Skeletal muscle tissue (tissue), 4 donors: ENCODE measurements around the gene PTDSS2. TPM values are rescaled to one million over a fixed set of nuclear protein-coding genes. Genes with fewer than 3 reads are reported as not detected.

Source experiments
- H3K27ac ChIP-seq: one replicate; pipeline ENCODE4 v1.7.0; 2013; ENCODE audit warnings: mild to moderate bottlenecking, low read depth, low read length, inconsistent platforms
- H3K27me3 ChIP-seq, 3 donors: one replicate each; pipeline ENCODE4 v1.7.0; 2013; ENCODE audit warnings: low read length in 3 of 3; ENCODE audit not compliant: control insufficient read depth in 3 of 3, insufficient read depth in 3 of 3
- H3K36me3 ChIP-seq, 3 donors: one replicate each; pipeline ENCODE4 v1.7.0; 2013; ENCODE audit warnings: low read length in 3 of 3; ENCODE audit not compliant: control insufficient read depth in 3 of 3, insufficient read depth in 3 of 3
- H3K4me1 ChIP-seq, 3 donors: one replicate each; pipeline ENCODE4 v1.7.0; 2013; ENCODE audit warnings: low read length in 3 of 3, mild to moderate bottlenecking in 3 of 3; ENCODE audit not compliant: control insufficient read depth in 3 of 3, insufficient read depth in 3 of 3
- H3K4me3 ChIP-seq, 3 donors: one replicate each; pipeline ENCODE4 v1.7.0; 2013; ENCODE audit warnings: low read length in 3 of 3
- H3K9ac ChIP-seq, 3 donors: one replicate each; pipeline ENCODE4 v1.7.0; 2013; ENCODE audit warnings: low read length in 3 of 3, mild to moderate bottlenecking in 3 of 3, moderate library complexity in 2 of 3, low read depth in 1 of 3
- H3K9me3 ChIP-seq, 3 donors: one replicate each; pipeline ENCODE4 v1.7.0; 2013; ENCODE audit warnings: low read length in 3 of 3; ENCODE audit not compliant: control insufficient read depth in 3 of 3
- total RNA-seq: library from RNA; depleted of rRNA; stranded (reverse); fragments of >200 nt; gene quantifications from one replicate; pipeline ENCODE4 v1.2.3, GENCODE V29; 2014
- donor health status: Osteomylitis.

PTDSS2 gene
- total RNA-seq, 1 donor from 2014 or later, result 21.4 TPM

DNA sequence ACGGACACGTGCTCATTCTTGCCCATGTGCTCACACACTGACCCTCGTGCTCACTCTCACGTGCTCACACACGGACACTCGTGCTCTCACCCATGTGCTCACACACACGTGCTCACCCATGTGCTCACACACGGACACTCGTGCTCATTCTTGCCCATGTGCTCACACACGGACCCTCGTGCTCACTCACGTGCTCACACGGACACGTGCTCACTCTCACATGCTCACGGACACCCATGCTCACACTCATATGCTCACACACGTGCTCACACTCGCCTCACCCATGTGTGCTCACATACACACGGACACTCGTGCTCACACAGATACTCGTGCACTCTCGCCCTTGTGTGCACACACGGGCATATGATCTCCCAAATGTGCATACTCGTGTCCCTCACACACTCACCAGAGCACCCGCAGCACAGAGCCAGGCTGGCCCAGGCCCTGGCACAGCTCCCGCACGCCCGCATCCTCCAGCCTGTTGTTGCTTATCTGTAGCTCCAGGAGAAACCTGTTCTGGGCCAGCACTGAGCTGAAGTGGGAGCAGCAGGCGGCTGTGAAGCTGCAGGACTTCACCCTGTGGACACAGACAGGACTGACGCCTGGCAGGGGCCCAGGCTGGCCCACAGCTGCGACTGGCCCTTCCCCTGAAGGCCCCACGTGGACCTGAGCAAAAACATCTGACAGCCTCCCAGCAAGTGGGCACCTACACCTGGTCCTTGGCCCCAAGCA lies 47.7 kb downstream of the PTDSS2 start:
- Histone ChIP-seq H3K36me3 (peaks cover 60 to 72% (median 67%) of the 10 kb centered on the region in 3 donors), H3K4me1 (peaks cover 0 to 12% (median 11%) of the 10 kb centered on the region in 3 donors), H3K9ac (no peak overlapping the region), H3K4me3 (no peak overlapping the region), H3K27me3 (no peaks in the 10 kb centered on the region), H3K9me3 (no peaks in the 10 kb centered on the region), H3K27ac (no peak overlapping the region)

DNA sequence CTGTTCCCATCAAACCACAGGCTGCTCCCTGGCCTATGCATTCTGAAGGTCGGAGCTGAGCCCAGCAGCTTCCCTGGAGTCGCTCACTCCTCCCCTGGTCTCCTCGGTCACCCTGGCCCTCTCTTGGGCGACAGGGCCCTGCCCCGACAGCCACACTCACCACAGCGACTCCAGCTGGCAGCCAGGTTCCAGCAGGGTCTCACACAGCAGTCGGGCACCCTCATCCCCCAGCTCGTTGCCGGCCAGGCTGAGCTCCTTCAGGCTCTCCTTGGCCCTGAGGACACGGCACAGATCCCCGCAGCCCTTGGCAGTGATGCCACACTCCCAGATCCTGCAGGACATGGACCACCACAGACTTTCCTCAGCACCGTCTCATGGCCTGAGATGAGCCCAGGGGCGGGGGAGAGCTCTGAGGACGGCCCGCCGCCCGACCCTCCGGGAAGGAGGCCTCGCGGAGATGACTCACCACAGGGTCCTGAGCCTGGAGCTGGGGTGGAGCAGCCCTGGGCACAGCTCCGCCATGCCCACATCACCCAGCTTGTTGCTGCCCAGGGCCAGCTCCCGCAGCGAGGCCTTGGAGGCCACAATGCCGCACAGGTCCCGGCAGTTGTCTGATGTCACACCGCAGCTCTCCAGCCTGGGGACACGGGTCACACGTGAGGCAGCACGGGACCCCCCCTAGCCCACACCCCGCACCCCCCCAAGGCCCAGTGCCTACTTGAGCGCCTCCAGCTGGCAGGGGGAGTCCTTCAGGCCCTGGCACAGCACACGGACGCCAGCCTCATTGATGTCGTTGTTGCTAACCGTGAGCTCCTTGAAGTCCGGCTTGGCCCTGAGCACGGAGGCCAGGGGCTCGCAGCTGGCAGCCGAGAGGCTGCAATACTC lies 48.5 kb downstream of the PTDSS2 start:
- peaks cover 3 to 18% (median 16%) of the 10 kb centered on the region in 3 donors for H3K4me1 ChIP-seq
- no peak overlapping the region for H3K27ac ChIP-seq
- no peak overlapping the region for H3K4me3 ChIP-seq
- peaks cover 59 to 72% (median 63%) of the 10 kb centered on the region in 3 donors for H3K36me3 ChIP-seq
- no peaks in the 10 kb centered on the region for H3K9me3 ChIP-seq
- no peak overlapping the region for H3K9ac ChIP-seq
- no peaks in the 10 kb centered on the region for H3K27me3 ChIP-seq

GRCh38 chr11:499201-500076 lies 49.4 kb downstream of the PTDSS2 start:
- Histone ChIP-seq H3K36me3 (peaks cover 53 to 68% (median 56%) of the 10 kb centered on the region in 3 donors), H3K27me3 (no peaks in the 10 kb centered on the region), H3K4me1 (peaks cover 11 to 26% (median 25%) of the 10 kb centered on the region in 3 donors), H3K27ac (no peak overlapping the region), H3K9ac (no peak overlapping the region), H3K9me3 (no peaks in the 10 kb centered on the region), H3K4me3 (no peak overlapping the region)

DNA sequence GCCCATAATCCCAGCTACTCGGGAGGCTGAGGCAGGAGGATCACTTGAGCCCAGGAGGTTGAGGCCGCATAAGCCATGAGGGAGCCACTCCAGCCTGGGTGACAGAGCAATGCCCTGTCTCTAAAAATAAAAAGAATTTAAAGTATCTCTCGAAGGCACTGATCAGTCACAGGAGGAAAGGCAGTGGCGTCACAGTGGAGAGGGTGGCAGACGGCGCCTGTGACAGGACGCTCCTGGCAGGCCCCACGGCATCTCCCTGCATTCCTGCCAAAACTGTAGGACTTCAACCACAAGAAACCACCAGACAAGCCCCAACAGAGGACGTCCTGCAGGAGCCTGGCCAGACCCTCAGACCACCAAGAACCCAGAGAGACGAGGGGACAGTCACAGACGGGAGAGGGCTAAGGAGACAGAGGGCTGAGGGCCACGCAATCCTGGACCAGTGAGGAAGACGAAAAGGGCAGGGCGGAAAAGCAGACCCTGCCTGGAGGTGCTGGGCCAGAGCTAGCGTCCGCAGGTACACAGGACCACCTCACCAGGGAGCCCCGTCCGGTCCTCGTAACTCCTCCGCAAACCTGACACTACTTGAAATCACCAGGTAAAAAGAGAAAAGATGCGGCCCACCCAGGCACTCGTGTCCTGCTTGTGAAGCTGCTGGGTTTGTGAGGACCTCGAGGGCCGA lies 51.1 kb downstream of the PTDSS2 start:
- no peak overlapping the region for H3K9ac ChIP-seq
- no peaks in the 10 kb centered on the region for H3K27me3 ChIP-seq

GRCh38 chr11:501683-502287 lies 51.7 kb downstream of the PTDSS2 start:
- H3K9me3 ChIP-seq, result no peaks in the 10 kb centered on the region
- H3K4me1 ChIP-seq, result peaks cover 26 to 42% (median 34%) of the 10 kb centered on the region in 3 donors
- H3K27me3 ChIP-seq, result no peaks in the 10 kb centered on the region
- H3K36me3 ChIP-seq, result peaks cover 45 to 52% (median 46%) of the 10 kb centered on the region in 3 donors
- no peak overlapping the region for H3K27ac ChIP-seq
- H3K9ac ChIP-seq, result no peak overlapping the region
- no peak overlapping the region for H3K4me3 ChIP-seq

More for the DNA sequence above, 51.1 kb downstream of the PTDSS2 start:
- Histone ChIP-seq H3K27ac (no peak overlapping the region), H3K4me1 (peaks cover 26 to 38% (median 34%) of the 10 kb centered on the region in 3 donors), H3K36me3 (peaks cover 48 to 57% (median 48%) of the 10 kb centered on the region in 3 donors), H3K4me3 (no peak overlapping the region), H3K9me3 (no peaks in the 10 kb centered on the region)

GRCh38 chr11:502288-503178 lies 52.5 kb downstream of the PTDSS2 start:
- peak overlapping the region in 1 of 3 donors; percentile 16 for H3K9ac ChIP-seq
- H3K9me3 ChIP-seq, result no peaks in the 10 kb centered on the region
- H3K27ac ChIP-seq, result no peak overlapping the region
- no peaks in the 10 kb centered on the region for H3K27me3 ChIP-seq
- no peak overlapping the region for H3K4me3 ChIP-seq
- H3K36me3 ChIP-seq, result peaks cover 38 to 45% (median 39%) of the 10 kb centered on the region in 3 donors
- H3K4me1 ChIP-seq, result peaks cover 27 to 42% (median 36%) of the 10 kb centered on the region in 3 donors

DNA sequence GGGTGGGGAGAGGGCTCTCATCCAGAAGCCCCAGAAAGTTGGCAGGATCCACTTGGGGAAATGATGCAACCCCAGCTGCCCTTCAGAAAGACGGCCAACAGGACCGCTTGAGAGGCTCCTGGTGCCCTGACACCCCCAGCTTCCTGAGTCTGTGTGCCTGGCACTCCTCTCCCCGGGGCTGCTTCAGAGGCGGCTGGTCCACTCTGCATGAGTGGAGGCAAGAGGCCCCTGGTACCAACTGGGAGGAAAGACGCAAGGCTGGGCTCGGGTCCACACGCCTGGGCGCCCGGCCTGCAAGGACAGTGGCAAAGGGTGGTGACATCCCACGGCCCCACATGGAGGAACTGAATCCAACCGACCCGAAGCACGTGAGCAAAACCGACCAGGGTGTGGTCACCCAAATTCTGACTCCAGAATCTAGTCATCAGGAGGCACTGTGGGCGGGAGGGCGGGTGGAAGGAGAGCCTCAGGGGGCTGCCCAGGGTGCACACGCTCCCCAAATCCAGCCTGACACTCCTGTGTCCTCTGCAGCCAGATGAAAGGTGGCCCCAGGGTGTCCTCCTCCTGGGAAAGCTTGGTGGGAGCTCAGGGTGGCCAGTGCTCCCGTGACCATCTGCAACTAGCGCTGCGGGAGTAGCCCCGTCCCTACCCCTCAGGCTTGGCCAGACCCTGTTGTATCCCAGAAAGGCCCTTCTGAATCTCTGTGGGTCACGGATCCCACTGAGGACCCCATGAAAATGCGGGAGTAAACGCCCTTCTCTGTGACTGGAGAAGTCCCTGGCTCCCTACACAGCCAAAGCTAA lies 53.3 kb downstream of the PTDSS2 start:
- Histone ChIP-seq H3K9me3 (no peaks in the 10 kb centered on the region), H3K36me3 (peaks cover 29 to 36% (median 34%) of the 10 kb centered on the region in 3 donors), H3K27me3 (no peaks in the 10 kb centered on the region), H3K4me3 (peak overlapping the region; percentile 65 to 66 (median 66)), H3K9ac (peak overlapping the region; percentile 71 to 100 (median 74)), H3K27ac (peak overlapping the region; percentile 65), H3K4me1 (peaks cover 30 to 49% (median 40%) of the 10 kb centered on the region in 3 donors)
